ENCODE results near the gene FTSJ1. TPM values are rescaled to one million over a fixed set of nuclear protein-coding genes. Genes with fewer than 3 reads are reported as not detected.

Gene FTSJ1
- total and polyA plus RNA-seq, 2 experiments from 2014 or later: 42.8 to 76.3 TPM

DNA sequence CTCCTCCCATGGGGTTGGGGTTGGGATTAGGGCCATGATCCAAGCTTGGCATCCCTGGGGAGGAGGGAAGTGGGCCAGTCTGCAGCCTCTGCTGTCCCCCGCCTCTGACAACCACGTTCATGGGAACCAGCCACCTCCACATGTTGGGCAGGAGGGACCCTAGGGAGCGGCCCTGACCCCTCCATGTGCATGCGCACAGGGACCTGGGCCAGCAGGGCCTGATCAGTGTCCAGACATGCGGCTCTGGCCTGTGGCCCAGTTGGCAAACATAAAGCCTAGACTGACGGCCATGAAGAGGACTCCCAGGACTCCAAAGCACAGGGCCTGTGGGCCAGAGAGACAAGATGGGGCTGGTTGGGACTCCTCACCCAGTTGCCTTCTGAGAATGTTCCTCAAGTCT is 17.3 kb upstream of the FTSJ1 start (continued):
- TF ChIP-seq, protein P1, sequence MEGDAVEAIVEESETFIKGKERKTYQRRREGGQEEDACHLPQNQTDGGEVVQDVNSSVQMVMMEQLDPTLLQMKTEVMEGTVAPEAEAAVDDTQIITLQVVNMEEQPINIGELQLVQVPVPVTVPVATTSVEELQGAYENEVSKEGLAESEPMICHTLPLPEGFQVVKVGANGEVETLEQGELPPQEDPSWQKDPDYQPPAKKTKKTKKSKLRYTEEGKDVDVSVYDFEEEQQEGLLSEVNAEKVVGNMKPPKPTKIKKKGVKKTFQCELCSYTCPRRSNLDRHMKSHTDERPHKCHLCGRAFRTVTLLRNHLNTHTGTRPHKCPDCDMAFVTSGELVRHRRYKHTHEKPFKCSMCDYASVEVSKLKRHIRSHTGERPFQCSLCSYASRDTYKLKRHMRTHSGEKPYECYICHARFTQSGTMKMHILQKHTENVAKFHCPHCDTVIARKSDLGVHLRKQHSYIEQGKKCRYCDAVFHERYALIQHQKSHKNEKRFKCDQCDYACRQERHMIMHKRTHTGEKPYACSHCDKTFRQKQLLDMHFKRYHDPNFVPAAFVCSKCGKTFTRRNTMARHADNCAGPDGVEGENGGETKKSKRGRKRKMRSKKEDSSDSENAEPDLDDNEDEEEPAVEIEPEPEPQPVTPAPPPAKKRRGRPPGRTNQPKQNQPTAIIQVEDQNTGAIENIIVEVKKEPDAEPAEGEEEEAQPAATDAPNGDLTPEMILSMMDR (conservative IDR thresholded peaks at IDR 0.05; ENCODE audit: low read depth in 2 of 2): no peak
- no peak for TF ChIP-seq STAT1 (IDR thresholded peaks at IDR 0.05; ENCODE audit: unreplicated experiment)
- no peak for TF ChIP-seq EZH2 (IDR thresholded peaks at IDR 0.05; ENCODE audit: low read depth, unreplicated experiment)
- TF ChIP-seq ZNF331 (CRISPR knock-in tag; IDR thresholded peaks at IDR 0.05; ENCODE audit: low read depth): no peak
- no peak for TF ChIP-seq NANOG (IDR thresholded peaks at IDR 0.05; ENCODE audit: borderline replicate concordance)
- no peak for TF ChIP-seq JUNB (IDR thresholded peaks at IDR 0.05; ENCODE audit: unreplicated experiment)
- TF ChIP-seq CREB1 (CRISPR knock-in tag; IDR thresholded peaks at IDR 0.05; ENCODE audit: low read depth): no peak

- H3K4me1 Mint-ChIP-seq: no peaks in the 10 kb centered on the region
- Histone ChIP-seq H3F3A (replicated peaks; ENCODE audit: low read depth) (no peaks in the 10 kb centered on the region), H3K36me3 (ENCODE audit: insufficient read depth) (no peaks in the 10 kb centered on the region; the same call in 1 of the 2 replicates), H3K9me2 (ENCODE audit: insufficient read depth) (no peaks in the 10 kb centered on the region), H2AFZ (no peak overlapping the region), H3K27ac (ENCODE audit: low read depth) (no peak overlapping the region), H3K4me3 (no peak overlapping the region), H3K79me2 (replicated peaks; ENCODE audit: insufficient read depth) (no peaks in the 10 kb centered on the region), H3K27me3 (ENCODE audit: insufficient read depth) (no peaks in the 10 kb centered on the region), H3K4me2 (no peak overlapping the region), H4K20me1 (replicated peaks; ENCODE audit: insufficient read depth) (no peaks in the 10 kb centered on the region), H3K4me1 (ENCODE audit: insufficient read depth) (no peaks in the 10 kb centered on the region)
- no peak overlapping the region for H3K27ac Mint-ChIP-seq
- H3K9me3 Mint-ChIP-seq: no peaks in the 10 kb centered on the region; the same call in 1 of the 3 replicates
- H3K4me3 Mint-ChIP-seq: no peak overlapping the region
- H3K36me3 Mint-ChIP-seq (ENCODE audit: low read depth): peaks cover 43% of the 10 kb centered on the region
- ATAC-seq: no peak
- peaks cover 2% of the 10 kb centered on the region for H3K27me3 Mint-ChIP-seq (ENCODE audit: insufficient read depth, low read depth, poor library complexity)
- no peak for DNase-seq (ENCODE audit: low spot score)
- TF ChIP-seq, protein P2, sequence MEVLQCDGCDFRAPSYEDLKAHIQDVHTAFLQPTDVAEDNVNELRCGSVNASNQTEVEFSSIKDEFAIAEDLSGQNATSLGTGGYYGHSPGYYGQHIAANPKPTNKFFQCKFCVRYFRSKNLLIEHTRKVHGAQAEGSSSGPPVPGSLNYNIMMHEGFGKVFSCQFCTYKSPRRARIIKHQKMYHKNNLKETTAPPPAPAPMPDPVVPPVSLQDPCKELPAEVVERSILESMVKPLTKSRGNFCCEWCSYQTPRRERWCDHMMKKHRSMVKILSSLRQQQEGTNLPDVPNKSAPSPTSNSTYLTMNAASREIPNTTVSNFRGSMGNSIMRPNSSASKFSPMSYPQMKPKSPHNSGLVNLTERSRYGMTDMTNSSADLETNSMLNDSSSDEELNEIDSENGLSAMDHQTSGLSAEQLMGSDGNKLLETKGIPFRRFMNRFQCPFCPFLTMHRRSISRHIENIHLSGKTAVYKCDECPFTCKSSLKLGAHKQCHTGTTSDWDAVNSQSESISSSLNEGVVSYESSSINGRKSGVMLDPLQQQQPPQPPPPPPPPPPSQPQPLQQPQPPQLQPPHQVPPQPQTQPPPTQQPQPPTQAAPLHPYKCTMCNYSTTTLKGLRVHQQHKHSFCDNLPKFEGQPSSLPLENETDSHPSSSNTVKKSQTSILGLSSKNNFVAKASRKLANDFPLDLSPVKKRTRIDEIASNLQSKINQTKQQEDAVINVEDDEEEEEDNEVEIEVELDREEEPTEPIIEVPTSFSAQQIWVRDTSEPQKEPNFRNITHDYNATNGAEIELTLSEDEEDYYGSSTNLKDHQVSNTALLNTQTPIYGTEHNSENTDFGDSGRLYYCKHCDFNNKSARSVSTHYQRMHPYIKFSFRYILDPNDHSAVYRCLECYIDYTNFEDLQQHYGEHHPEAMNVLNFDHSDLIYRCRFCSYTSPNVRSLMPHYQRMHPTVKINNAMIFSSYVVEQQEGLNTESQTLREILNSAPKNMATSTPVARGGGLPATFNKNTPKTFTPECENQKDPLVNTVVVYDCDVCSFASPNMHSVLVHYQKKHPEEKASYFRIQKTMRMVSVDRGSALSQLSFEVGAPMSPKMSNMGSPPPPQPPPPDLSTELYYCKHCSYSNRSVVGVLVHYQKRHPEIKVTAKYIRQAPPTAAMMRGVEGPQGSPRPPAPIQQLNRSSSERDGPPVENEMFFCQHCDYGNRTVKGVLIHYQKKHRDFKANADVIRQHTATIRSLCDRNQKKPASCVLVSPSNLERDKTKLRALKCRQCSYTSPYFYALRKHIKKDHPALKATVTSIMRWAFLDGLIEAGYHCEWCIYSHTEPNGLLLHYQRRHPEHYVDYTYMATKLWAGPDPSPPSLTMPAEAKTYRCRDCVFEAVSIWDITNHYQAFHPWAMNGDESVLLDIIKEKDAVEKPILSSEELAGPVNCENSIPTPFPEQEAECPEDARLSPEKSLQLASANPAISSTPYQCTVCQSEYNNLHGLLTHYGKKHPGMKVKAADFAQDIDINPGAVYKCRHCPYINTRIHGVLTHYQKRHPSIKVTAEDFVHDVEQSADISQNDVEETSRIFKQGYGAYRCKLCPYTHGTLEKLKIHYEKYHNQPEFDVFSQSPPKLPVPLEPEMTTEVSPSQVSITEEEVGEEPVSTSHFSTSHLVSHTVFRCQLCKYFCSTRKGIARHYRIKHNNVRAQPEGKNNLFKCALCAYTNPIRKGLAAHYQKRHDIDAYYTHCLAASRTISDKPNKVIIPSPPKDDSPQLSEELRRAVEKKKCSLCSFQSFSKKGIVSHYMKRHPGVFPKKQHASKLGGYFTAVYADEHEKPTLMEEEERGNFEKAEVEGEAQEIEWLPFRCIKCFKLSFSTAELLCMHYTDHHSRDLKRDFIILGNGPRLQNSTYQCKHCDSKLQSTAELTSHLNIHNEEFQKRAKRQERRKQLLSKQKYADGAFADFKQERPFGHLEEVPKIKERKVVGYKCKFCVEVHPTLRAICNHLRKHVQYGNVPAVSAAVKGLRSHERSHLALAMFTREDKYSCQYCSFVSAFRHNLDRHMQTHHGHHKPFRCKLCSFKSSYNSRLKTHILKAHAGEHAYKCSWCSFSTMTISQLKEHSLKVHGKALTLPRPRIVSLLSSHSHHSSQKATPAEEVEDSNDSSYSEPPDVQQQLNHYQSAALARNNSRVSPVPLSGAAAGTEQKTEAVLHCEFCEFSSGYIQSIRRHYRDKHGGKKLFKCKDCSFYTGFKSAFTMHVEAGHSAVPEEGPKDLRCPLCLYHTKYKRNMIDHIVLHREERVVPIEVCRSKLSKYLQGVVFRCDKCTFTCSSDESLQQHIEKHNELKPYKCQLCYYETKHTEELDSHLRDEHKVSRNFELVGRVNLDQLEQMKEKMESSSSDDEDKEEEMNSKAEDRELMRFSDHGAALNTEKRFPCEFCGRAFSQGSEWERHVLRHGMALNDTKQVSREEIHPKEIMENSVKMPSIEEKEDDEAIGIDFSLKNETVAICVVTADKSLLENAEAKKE (CRISPR knock-in tag; IDR thresholded peaks at IDR 0.05): no peak
- TF ChIP-seq POLR2AphosphoS5 (IDR thresholded peaks at IDR 0.05; ENCODE audit: low read depth) (no peak), EZH2 (IDR thresholded peaks at IDR 0.05; ENCODE audit: low read depth, unreplicated experiment) (no peak)
- TF ChIP-seq, protein P3, sequence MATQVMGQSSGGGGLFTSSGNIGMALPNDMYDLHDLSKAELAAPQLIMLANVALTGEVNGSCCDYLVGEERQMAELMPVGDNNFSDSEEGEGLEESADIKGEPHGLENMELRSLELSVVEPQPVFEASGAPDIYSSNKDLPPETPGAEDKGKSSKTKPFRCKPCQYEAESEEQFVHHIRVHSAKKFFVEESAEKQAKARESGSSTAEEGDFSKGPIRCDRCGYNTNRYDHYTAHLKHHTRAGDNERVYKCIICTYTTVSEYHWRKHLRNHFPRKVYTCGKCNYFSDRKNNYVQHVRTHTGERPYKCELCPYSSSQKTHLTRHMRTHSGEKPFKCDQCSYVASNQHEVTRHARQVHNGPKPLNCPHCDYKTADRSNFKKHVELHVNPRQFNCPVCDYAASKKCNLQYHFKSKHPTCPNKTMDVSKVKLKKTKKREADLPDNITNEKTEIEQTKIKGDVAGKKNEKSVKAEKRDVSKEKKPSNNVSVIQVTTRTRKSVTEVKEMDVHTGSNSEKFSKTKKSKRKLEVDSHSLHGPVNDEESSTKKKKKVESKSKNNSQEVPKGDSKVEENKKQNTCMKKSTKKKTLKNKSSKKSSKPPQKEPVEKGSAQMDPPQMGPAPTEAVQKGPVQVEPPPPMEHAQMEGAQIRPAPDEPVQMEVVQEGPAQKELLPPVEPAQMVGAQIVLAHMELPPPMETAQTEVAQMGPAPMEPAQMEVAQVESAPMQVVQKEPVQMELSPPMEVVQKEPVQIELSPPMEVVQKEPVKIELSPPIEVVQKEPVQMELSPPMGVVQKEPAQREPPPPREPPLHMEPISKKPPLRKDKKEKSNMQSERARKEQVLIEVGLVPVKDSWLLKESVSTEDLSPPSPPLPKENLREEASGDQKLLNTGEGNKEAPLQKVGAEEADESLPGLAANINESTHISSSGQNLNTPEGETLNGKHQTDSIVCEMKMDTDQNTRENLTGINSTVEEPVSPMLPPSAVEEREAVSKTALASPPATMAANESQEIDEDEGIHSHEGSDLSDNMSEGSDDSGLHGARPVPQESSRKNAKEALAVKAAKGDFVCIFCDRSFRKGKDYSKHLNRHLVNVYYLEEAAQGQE (IDR thresholded peaks at IDR 0.05; ENCODE audit: unreplicated experiment): no peak
- TF ChIP-seq, protein P4, sequence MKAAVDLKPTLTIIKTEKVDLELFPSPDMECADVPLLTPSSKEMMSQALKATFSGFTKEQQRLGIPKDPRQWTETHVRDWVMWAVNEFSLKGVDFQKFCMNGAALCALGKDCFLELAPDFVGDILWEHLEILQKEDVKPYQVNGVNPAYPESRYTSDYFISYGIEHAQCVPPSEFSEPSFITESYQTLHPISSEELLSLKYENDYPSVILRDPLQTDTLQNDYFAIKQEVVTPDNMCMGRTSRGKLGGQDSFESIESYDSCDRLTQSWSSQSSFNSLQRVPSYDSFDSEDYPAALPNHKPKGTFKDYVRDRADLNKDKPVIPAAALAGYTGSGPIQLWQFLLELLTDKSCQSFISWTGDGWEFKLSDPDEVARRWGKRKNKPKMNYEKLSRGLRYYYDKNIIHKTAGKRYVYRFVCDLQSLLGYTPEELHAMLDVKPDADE (IDR thresholded peaks at IDR 0.05): no peak
These were observed 16.5 kb upstream of the FTSJ1 start for GRCh38 chrX:48459483-48459882.
